MM.1S (cell line): Measurements from ENCODE around the gene DCDC2C.

Experiments
- DNase-seq: peaks from one replicate; pipeline ENCODE4 v3.0.0-alpha.2; 2015
- H2AFZ ChIP-seq: fragments of 300-600 bp; sonication (generic); 2 replicates; pipeline ENCODE4 v1.6.0; 2016; ENCODE audit warnings: antibody characterized with exemption, low read length
- H3F3A ChIP-seq: fragments of 300-600 bp; sonication (generic); 2 replicates; pipeline ENCODE4 v1.6.1; 2016; ENCODE audit warnings: mild to moderate bottlenecking, antibody characterized with exemption, low read length, moderate library complexity, mixed read lengths; ENCODE audit not compliant: insufficient read depth
- H3K27ac ChIP-seq: fragments of 300-600 bp; sonication (generic); 2 replicates; pipeline ENCODE4 v1.5.1; 2016; ENCODE audit warnings: mild to moderate bottlenecking, low read length
- H3K27me3 ChIP-seq: fragments of 300-600 bp; sonication (generic); replicated peaks from 2 replicates; pipeline ENCODE4 v1.6.0; 2016; ENCODE audit warnings: low read length; ENCODE audit not compliant: insufficient read depth
- H3K36me3 ChIP-seq: fragments of 300-600 bp; sonication (generic); replicated peaks from 2 replicates; pipeline ENCODE4 v1.6.1; 2016; ENCODE audit warnings: mild to moderate bottlenecking, low read length, mixed read lengths; ENCODE audit not compliant: insufficient read depth
- H3K4me1 ChIP-seq: fragments of 300-600 bp; sonication (generic); 2 replicates; pipeline ENCODE4 v1.6.1; 2016; ENCODE audit warnings: low read length, mixed read lengths
- H3K4me2 ChIP-seq: fragments of 300-600 bp; sonication (generic); 2 replicates; pipeline ENCODE4 v1.6.0; 2016; ENCODE audit warnings: low read depth, low read length
- H3K4me3 ChIP-seq: fragments of 300-600 bp; sonication (generic); 2 replicates; pipeline ENCODE4 v1.5.1; 2016; ENCODE audit warnings: low read length, mixed read lengths
- H3K79me2 ChIP-seq: fragments of 300-600 bp; sonication (generic); 2 replicates; pipeline ENCODE4 v1.6.1; 2016; ENCODE audit warnings: mixed run types, low read length, mixed read lengths
- H3K9ac ChIP-seq: fragments of 300-600 bp; sonication (generic); 2 replicates; pipeline ENCODE4 v1.6.1; 2016; ENCODE audit warnings: low read length, mixed read lengths
- H3K9me2 ChIP-seq: fragments of 300-600 bp; sonication (generic); replicated peaks from 2 replicates; pipeline ENCODE4 v1.6.1; 2016; ENCODE audit warnings: mild to moderate bottlenecking, low read length, mixed read lengths; ENCODE audit not compliant: insufficient read depth
- H3K9me3 ChIP-seq: fragments of 300-600 bp; sonication (generic); replicated peaks from 2 replicates; pipeline ENCODE4 v1.6.1; 2016; ENCODE audit warnings: mild to moderate bottlenecking, low read length, mixed read lengths; ENCODE audit not compliant: insufficient read depth
- H4K20me1 ChIP-seq: fragments of 300-600 bp; sonication (generic); 2 replicates; pipeline ENCODE4 v1.6.1; 2016; ENCODE audit warnings: mild to moderate bottlenecking, low read length, moderate library complexity, mixed read lengths; ENCODE audit not compliant: insufficient read depth
- EZH2 ChIP-seq: fragments of 300-600 bp; sonication (generic); optimal IDR thresholded peaks from 2 replicates; pipeline ENCODE3; 2017; ENCODE audit warnings: low read depth, mild to moderate bottlenecking, antibody characterized with exemption, low read length, mixed read lengths
- EZH2phosphoT487 ChIP-seq: fragments of 300-600 bp; sonication (generic); IDR thresholded peaks from 2 replicates; pipeline ENCODE4 v1.6.1; 2018; ENCODE audit warnings: antibody characterized with exemption, low read length
- TF ChIP-seq, protein P1 (sequence below): fragments of 300-600 bp; sonication (generic); IDR thresholded peaks from 2 replicates; pipeline ENCODE4 v1.5.1; 2016; ENCODE audit warnings: antibody characterized with exemption, low read length, mixed read lengths

Gene DCDC2C, protein sequence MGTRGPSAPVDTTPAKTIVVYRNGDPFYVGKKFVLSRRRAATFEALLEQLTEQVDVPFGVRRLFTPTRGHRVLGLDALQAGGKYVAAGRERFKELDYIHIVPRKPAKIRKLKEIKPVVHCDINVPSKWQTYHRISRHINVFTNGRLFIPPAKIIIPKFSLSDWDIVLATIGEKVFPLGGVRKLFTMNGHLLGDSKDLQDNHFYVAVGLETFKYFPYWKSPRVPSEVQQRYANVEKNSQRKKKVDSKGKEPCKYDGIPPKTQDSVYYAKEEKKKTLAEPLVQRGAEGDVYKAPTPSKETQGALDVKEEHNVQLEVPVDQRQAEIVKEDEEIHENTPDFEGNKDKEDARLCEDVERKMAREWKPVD

DNA sequence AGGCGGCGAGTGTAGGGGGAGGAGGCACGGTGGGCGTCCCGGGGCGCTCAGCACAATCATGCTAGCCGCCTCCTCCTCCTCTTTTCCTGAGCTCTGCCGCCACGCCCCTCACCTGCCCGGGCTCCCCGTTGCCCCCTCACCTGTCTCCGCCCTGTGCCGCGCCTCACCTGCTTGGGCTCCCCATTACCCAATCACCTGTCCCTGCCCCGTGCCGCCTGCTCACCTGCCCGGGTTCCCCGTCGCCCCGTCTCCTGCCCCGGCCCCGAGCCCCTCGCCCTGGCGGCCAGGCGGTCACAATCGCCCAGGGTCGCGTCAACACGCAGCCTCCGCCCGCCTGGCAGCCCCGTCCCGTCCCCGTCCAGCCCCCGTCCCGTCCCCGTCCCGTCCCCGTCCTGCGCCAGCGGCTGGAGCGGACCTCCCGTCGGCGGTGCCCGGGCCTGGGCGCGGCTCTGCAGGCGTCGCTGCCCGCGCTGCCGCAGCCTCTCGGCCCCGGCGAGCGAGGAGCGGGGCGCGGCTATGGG, at the start of gene DCDC2C:
TSS of gene DCDC2C (plus strand) at position 340 of the 521 bp plus-strand sequence. CDS start at position 517, 177 bp downstream.
- TF ChIP-seq EZH2phosphoT487 (no peak), EZH2 (no peak)
- TF ChIP-seq, protein P1, sequence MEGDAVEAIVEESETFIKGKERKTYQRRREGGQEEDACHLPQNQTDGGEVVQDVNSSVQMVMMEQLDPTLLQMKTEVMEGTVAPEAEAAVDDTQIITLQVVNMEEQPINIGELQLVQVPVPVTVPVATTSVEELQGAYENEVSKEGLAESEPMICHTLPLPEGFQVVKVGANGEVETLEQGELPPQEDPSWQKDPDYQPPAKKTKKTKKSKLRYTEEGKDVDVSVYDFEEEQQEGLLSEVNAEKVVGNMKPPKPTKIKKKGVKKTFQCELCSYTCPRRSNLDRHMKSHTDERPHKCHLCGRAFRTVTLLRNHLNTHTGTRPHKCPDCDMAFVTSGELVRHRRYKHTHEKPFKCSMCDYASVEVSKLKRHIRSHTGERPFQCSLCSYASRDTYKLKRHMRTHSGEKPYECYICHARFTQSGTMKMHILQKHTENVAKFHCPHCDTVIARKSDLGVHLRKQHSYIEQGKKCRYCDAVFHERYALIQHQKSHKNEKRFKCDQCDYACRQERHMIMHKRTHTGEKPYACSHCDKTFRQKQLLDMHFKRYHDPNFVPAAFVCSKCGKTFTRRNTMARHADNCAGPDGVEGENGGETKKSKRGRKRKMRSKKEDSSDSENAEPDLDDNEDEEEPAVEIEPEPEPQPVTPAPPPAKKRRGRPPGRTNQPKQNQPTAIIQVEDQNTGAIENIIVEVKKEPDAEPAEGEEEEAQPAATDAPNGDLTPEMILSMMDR: no peak
- H3K36me3 ChIP-seq: no peaks in the 10 kb centered on the region
- no peaks in the 10 kb centered on the region for H3K27me3 ChIP-seq
- no peaks in the 10 kb centered on the region for H3K9me3 ChIP-seq
- no peaks in the 10 kb centered on the region for H4K20me1 ChIP-seq
- DNase-seq: no peak
- H3K4me3 ChIP-seq: no peak within 1 kb of the TSS
- H3K27ac ChIP-seq: no peak within 1 kb of the TSS
- no peak within 1 kb of the TSS for H2AFZ ChIP-seq
- no peaks in the 10 kb centered on the region for H3F3A ChIP-seq
- H3K4me2 ChIP-seq: no peak within 1 kb of the TSS
- H3K79me2 ChIP-seq: no peaks in the 10 kb centered on the region
- no peak within 1 kb of the TSS for H3K9ac ChIP-seq
- H3K9me2 ChIP-seq: no peaks in the 10 kb centered on the region
- H3K4me1 ChIP-seq: no peaks in the 10 kb centered on the region

DNA sequence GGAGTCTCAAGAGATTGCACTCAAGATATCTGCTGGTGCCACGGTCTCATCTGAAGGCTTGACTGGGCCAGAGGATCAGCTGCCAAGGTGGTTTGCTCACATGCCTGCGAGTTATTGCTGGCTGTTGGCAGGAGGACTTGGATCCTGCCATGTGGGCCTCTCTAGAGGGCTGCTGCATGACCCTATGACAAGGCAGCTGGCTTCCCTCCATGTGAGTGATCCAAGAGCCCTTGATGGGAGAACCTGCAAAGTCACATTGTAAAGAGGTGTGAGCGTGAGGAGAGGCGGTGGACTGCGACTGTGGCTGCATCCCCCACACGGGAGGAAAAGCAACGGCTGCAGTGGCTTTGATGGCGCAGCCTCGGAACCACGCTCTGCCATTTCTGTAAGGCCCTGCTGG, 49.4 kb upstream of the DCDC2C start:
- Histone ChIP-seq H3K9me3 (no peaks in the 10 kb centered on the region), H3K4me2 (no peak overlapping the region), H3K4me3 (no peak overlapping the region), H3K27ac (no peak overlapping the region), H2AFZ (no peak overlapping the region), H3K27me3 (no peaks in the 10 kb centered on the region), H3K79me2 (no peaks in the 10 kb centered on the region), H3K9ac (no peak overlapping the region), H3K4me1 (no peaks in the 10 kb centered on the region), H3F3A (no peaks in the 10 kb centered on the region), H4K20me1 (no peaks in the 10 kb centered on the region), H3K9me2 (no peaks in the 10 kb centered on the region), H3K36me3 (no peaks in the 10 kb centered on the region)
- TF ChIP-seq, protein P1: no peak
- TF ChIP-seq EZH2phosphoT487 (no peak), EZH2 (no peak)
- no peak for DNase-seq

DNA sequence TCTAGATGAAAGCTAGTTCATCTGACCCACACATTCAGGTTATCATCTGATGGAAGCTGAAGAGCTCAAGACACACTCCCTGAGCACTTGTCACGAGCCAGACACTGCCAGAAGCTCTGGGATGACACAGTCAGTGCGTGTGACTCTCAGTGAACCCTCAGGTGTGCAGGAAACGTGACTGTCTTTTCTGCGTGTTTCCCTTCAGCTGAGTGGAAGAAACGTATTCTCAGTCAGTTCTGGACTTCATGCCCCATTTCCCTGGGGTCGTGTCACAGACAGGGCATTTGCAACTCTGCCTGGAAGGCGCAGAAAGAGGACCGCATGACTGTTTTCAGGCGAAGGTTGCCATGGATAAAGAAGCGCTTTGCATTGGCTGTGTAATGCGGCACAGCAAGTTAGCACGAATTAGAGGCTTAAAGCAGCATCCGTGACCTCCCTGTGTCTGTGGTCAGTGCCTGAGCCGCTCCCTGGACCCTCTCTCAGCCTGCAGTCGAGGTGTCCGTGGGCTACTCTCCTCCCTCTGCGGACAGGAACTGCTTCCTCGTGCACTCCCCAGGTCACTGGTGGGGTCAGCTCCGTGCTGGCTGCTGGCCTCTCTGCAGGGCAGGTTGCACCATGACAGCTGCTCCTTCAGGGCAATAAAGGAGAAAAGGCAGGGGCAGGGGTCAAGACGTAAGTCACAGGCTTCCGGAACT, 48.7 kb upstream of the DCDC2C start:
- Histone ChIP-seq H4K20me1 (no peaks in the 10 kb centered on the region), H3K4me3 (no peak overlapping the region), H3F3A (no peaks in the 10 kb centered on the region), H2AFZ (no peak overlapping the region), H3K27me3 (no peaks in the 10 kb centered on the region), H3K9me3 (no peaks in the 10 kb centered on the region), H3K79me2 (no peaks in the 10 kb centered on the region), H3K36me3 (no peaks in the 10 kb centered on the region), H3K4me2 (no peak overlapping the region), H3K9ac (no peak overlapping the region), H3K4me1 (no peaks in the 10 kb centered on the region), H3K27ac (no peak overlapping the region), H3K9me2 (no peaks in the 10 kb centered on the region)
- no peak for TF ChIP-seq EZH2
- TF ChIP-seq, protein P1: no peak
- no peak for TF ChIP-seq EZH2phosphoT487
- no peak for DNase-seq
